Glomerular endothelial cell (primary cell): ENCODE data around the gene TXNRD1. TPM values are rescaled to one million over a fixed set of nuclear protein-coding genes. Genes with fewer than 3 reads are reported as not detected.

Experiments
- DNase-seq: peaks from one replicate; pipeline ENCODE4 v3.0.0-alpha.2; 2011; ENCODE audit warnings: low read depth, low spot score; ENCODE audit errors: extremely low read depth
- total RNA-seq: library from RNA; depleted of rRNA; stranded (reverse); fragments of >200 nt; gene quantifications from 2 replicates; pipeline ENCODE4 v1.2.3, GENCODE V29; 2015

The TXNRD1 gene
- total RNA-seq, 1 donor from 2014 or later: 171 TPM

GRCh38 chr12:104297477-104298113, 82.0 kb downstream of the TXNRD1 start:
- no peak for DNase-seq

GRCh38 chr12:104299842-104300481, 84.4 kb downstream of the TXNRD1 start:
- DNase-seq: no peak

GRCh38 chr12:104303538-104304151, 88.1 kb downstream of the TXNRD1 start, which contains the start of gene EID3:
EID3 (plus strand) TSS chr12:104303739; CDS start chr12:104303935, 196 bp downstream.
- DNase-seq: no peak

GRCh38 chr12:104304261-104305009, 88.9 kb downstream of the TXNRD1 start:
- no peak for DNase-seq

GRCh38 chr12:104305349-104305748, 89.8 kb downstream of the TXNRD1 start:
- no peak for DNase-seq

GRCh38 chr12:104306376-104306775, 90.8 kb downstream of the TXNRD1 start:
- DNase-seq: no peak

- DNase-seq: no peak
Measured at GRCh38 chr12:104306943-104307654, 91.5 kb downstream of the TXNRD1 start.

- DNase-seq: no peak
Measured at GRCh38 chr12:104307655-104308000, 92.0 kb downstream of the TXNRD1 start.

- DNase-seq: no peak
Measured at GRCh38 chr12:104309446-104309993, 93.9 kb downstream of the TXNRD1 start.

- no peak for DNase-seq
Measured at GRCh38 chr12:104310751-104311633, 95.4 kb downstream of the TXNRD1 start.

GRCh38 chr12:104312202-104312601, 96.6 kb downstream of the TXNRD1 start:
- DNase-seq: no peak

GRCh38 chr12:104312654-104313053, 97.1 kb downstream of the TXNRD1 start:
- no peak for DNase-seq

GRCh38 chr12:104313568-104314241, 98.1 kb downstream of the TXNRD1 start:
- no peak for DNase-seq

GRCh38 chr12:104314242-104314614, 98.6 kb downstream of the TXNRD1 start:
- DNase-seq: no peak

- DNase-seq: no peak
Measured at GRCh38 chr12:104315326-104316224, 100.0 kb downstream of the TXNRD1 start.

GRCh38 chr12:104316936-104317335, 101.4 kb downstream of the TXNRD1 start:
- DNase-seq: no peak

- DNase-seq: no peak
Measured at GRCh38 chr12:104317538-104318210, 102.1 kb downstream of the TXNRD1 start.
